RCC 7860 (cell line): ENCODE measurements around the gene KIAA0825.

Source experiments
- DNase-seq: peaks from one replicate; pipeline ENCODE4 v3.0.0-alpha.2; 2015; ENCODE audit warnings: low spot score
- FAIRE-seq: peaks from 2 replicates; lab custom pipeline; 2012; peaks lifted over from hg19 to GRCh38; lab: Jason Lieb, UNC

KIAA0825 gene

DNA sequence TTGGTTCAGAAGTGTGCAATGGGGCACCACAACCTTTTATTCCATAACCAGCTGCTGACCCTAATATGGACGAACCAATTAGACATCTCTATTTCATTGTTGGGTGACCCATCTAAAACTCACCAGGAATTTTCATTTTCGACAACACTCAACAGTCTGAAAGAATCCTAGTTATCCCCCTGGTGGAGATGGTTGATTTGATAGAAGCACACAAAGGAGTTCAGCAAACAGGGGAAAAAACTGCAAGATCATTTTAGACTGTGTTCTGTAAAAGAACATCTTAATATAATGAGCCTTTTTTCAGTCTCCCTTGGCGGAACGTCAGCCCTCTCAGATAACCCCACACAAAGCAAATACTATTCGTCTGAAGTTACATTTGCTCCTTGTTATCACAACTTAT is 367.4 kb downstream of the KIAA0825 start:
- FAIRE-seq = no peak
- DNase-seq = no peak

DNA sequence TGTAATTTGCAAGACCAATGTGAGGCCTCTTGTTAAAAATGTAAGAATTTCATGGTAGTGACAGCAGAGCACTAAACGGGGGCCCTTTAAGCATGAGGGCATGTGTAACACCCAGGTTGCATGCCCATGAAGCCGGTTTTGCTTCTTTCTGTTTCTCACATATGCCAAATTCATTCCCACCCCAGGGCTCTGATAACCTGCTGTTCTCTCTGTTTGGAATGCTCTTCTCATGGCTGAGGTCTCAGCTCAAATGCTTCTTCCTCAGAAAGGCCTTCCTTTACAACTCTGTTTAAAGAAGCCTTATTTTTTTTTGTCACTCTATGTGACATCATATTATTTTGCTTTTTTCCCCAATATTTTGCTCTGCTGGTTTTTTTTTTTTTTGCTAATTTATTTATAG is 369.0 kb downstream of the KIAA0825 start:
- no peak for FAIRE-seq
- no peak for DNase-seq

DNA sequence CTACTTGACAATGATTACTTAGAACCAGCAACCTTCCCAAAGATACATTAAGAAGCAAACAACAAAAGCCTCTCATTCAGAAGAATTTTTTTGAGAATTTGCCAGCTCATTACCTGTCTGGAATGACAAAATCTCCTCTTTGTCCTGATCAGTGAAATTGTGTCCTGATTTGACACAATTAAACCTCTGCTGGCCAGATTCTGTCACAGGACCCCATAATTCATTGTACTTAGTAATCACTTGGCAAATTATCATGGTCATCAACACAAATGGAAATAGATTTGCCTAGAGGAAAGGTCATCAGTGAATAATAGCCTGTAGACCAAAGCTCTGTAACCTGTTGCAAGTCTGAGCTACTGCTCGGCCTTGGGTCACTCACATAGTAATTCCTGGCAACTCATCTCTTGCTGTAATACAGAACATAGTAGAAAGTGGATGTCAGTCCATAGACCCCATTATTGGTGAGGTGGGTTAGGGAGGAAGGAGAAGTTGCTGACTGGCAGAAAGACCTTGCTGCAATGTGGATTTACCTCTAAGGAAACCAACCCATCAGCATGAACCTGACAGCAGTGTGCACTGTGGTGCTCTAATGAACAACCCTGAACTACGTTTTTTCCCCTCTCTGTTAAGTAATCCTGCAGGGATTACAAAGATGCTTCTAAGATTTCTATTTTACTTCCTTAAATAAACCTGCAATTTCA is 370.1 kb downstream of the KIAA0825 start:
- no peak for DNase-seq
- no peak for FAIRE-seq

DNA sequence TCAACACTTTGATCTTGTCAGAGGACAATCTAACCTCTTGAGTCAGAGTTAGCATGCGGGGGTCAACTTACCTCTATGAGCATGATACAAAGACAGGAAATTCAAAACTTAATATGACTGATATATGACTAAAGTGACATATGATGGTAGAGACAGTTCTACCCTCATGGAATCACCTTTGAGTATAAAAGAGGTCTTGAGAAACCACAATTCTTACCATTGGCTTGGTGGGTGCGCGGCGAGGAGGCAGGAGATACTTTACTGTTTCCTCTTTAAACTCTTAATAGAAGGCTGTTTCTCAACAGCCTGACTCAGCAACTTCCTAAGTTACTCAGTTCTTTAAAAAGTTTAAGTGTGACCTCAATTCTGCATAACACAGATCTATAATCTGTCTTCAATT is 372.8 kb downstream of the KIAA0825 start:
- no peak for DNase-seq

DNA sequence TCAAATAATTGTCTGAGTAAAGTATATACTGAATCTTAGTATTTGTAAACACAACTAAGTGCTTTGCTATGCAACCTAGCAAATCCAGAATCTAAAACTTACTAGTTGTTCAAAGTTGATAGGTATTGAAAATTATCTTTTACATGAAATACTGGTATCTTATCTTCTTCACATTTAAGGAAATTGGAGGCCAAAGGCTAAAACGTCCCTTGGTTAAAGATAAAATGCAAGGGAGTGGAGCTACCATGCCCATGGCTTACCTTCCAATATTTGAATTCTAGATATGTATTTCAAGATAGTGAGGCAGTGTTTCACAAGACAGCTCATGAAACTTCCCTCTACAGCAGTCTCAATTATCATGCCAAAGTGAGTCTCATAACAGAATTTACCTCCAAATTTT is 373.5 kb downstream of the KIAA0825 start:
- FAIRE-seq (no peak), DNase-seq (no peak)

More for the DNA sequence above, 372.8 kb downstream of the KIAA0825 start:
- no peak for FAIRE-seq

DNA sequence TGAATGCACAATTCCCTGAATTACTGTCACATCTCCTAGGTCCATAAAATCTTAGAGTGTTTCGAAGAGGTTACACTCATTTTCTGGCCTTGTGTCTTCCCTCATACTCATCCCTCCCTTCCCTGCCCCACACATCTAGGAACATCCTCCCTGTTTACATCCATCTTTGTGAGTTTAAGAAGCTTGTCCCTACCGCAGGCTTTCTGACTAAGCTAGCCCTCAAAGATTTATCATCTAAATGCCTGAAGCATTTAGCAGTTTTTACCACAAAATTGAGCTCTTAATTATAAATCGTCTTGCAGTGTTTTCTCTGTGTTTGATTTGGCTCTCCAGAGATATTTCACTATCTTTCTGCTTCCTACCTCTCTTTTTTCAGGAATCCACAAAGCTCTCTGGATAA is 374.8 kb downstream of the KIAA0825 start:
- FAIRE-seq = no peak
- no peak for DNase-seq

DNA sequence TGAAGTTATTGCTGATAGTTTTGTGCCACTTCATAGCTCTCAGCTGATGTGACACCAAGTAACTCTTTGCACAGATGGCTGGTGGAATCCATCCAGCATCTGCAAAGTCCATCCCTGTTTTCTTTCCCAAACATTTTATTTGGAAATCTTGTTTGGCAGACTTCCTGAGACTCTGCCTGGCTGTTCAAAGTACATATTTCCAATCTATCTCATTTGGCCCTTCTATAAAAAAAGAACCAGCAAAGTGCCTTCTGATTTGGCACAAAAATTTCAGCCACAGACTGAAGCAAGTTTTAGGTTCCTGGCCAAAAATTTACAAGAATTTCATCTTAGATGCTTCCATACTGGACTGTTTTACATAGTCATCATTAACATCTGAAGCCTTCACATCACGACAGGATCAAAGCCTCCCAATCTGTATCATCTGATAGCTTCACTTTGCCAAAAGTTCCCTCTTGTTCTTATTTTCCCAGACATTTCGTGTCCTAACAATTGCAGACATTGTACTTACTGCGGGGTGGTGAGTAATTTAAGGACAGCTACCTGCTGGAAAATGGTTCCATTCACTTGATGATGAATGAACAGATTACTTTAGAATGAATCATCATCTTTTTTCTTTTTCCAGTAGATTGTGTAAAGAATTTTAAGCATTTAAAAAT is 377.3 kb downstream of the KIAA0825 start:
- FAIRE-seq (no peak), DNase-seq (peak; percentile 13)

DNA sequence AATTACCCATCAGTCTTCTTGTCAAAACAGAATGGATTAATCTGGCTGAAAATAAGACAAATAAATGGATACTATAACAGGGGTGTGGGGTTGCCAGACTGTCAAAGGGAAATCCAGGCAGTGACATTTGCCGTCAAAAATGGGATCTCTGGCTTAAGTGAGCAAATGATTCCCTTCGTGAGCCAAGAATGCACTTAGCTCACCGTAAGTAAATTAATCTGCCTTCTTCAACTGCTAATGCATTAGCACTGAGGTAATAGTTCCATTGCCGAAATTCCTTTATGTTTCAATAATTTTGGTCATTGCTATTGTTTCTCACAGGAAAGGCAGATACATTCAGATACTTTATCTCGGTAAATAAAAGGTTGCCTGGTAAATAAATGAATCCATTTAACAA is 377.8 kb downstream of the KIAA0825 start:
- FAIRE-seq (no peak), DNase-seq (no peak)

DNA sequence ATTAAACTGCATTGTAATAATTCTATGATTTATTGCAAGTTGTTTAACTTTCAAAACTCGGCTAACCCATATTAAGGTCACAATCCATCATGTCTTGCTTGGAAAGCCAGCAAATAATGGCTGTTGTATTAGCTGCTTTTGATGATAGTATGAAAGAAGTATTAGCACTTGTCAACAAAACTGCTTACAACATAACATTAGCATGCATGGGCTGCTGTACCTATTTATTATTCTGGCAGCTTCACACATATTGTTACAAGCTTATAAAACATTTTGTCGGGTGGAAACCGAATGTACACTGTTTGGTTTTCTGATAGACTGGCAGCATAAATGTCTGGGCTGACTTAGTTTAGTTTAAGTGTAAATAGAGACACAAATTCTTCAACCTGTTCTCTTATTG is 378.3 kb downstream of the KIAA0825 start:
- FAIRE-seq (no peak), DNase-seq (no peak)

DNA sequence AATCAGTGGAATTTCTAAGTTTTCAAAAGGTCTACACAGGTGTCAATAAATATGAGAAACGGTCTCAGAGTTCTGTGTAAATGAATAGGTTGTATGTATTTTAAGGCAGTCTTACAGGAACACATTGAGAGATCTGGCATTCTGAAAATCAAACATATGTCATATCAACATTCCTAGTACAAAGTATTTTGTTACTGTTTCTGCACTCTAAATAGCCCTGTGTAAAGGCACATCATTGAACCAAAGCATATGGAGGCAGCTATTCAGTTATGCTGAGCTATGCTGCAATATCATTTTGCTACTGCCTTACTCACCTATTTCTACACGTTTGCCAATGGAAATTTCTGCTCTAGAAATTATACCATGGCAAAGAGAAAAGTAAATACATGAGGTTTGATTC is 379.1 kb downstream of the KIAA0825 start:
- DNase-seq (no peak), FAIRE-seq (no peak)

DNA sequence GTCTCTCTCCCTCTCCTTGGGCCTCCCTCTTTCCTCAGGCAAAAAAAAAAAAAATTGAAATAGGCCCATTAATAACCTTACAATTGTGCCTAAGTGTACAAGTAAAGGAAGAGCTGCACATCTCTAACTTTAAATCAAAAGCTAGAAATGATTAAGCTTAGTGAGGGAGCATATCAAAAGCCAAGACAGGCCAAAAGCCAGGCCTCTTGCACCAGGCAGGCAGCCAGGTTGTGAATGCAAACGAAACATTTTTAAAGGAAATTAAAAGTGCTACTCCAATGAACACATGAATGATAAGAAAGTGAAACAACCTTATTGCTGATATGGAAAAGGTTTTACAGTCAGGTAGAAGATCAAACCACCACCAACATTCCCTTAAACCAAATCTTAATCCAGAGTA is 383.4 kb downstream of the KIAA0825 start:
- DNase-seq (no peak), FAIRE-seq (no peak)

DNA sequence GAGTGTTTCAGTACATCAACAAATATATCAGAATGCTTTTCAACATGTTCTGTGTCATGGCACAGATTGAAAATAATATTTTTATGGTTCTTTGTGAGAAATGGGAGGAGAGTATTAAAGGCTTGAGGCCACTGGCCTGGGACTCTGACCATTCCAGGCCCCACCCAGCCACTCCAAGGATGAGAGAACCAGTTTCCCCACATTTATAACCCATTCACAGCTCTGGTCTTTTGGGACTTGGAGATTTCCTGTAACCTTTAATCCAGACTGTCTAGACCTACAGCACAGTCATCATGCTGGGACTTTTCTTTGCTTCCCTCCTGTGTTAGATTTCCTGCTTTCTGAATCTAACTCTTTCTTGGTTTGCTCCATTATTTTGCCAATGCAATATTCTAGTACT is 389.6 kb downstream of the KIAA0825 start:
- FAIRE-seq (no peak), DNase-seq (no peak)

DNA sequence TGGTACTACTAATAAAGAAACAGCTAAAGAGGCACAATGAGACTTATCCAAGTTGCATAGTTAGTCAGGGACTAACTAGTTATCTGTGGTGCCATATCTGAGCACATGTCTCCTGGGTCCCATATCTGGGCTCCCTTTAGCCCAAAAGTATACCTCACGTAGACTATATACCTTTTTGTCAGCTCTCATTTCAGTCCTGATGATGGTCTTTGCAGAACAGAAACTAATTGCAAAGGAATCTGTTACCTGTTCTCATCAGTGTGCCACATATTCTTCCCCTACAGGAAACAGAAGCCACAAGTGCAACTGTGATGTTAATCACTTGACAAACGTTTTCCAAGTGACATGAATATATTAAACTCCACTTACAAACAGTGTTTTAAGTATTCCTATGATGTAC is 395.2 kb downstream of the KIAA0825 start:
- no peak for FAIRE-seq

DNA sequence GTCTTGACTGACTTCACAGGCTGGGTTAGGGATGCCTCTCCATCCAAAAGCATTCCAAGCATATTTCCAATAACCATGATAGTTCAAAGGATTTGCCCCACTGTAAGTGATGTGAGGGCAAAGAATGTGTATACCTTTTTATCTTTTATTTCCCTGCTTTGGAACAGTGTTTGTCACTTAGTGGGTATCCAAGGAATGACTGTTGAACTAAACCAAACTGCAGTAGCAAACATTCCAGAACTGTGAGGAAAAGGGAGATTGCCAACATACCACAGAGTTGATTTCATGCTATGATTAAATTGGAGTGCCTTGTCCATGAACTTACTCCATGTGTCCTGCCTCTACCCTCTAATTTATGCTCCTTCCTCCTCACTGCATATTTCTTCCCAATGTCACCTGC is 400.0 kb downstream of the KIAA0825 start:
- FAIRE-seq (no peak), DNase-seq (peak; percentile 62)

More for the DNA sequence above, 395.2 kb downstream of the KIAA0825 start:
- no peak for DNase-seq

DNA sequence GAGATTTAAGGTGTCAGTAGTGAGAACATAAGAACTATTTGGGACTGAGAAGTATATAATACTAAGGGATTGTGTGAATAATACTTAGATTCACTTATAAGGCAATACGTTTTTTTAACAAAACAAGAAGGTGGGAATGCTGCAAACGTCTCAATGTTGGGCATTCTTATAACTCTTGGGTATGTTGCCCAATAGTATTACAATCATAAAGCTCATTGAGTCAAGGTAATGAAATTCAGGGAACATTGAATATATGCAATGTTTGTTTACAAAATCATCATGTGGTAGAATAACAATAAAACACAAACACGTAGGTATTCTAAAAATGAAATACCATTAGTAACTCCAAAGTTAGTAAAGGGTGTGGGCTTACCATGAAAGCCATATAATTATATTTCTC is 400.7 kb downstream of the KIAA0825 start:
- FAIRE-seq (no peak), DNase-seq (no peak)

DNA sequence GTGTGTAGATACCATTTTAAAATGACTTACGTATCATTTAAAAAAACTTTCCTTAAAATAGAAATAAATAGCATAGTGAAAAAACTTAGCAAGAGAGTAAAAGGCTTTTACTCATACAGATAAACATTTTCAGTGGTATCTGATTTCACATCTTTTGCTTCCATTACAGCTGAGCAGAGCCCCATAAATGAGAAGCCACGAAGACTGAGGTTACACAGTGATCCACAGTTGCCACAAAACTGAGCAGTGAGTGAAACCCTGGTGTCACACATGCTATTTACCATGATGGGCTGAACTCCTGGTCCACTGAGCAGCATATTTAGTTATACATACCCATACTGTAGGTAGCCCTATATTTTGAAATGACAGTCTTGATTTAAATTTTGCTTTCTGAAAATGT is 401.2 kb downstream of the KIAA0825 start:
- no peak for FAIRE-seq
- DNase-seq = no peak

DNA sequence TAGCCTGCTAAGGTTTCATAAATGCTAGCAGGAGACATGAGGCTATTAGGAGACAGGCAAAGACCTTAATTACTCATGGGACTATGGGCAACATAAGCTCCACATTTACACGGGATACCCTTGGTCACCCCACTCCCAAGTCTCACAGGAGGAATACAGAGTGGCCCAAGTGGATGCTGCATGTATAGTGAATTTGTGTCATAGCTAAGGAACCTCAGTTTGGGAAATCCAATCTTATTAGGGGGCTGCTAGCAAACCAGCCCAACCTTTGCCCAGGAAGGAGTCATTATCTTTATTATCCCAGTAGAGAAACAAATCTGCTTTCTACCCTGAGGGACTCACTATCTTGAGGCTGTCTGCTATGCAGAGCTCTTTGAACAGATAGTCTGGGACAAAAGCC is 405.9 kb downstream of the KIAA0825 start:
- DNase-seq = no peak
- FAIRE-seq = no peak

DNA sequence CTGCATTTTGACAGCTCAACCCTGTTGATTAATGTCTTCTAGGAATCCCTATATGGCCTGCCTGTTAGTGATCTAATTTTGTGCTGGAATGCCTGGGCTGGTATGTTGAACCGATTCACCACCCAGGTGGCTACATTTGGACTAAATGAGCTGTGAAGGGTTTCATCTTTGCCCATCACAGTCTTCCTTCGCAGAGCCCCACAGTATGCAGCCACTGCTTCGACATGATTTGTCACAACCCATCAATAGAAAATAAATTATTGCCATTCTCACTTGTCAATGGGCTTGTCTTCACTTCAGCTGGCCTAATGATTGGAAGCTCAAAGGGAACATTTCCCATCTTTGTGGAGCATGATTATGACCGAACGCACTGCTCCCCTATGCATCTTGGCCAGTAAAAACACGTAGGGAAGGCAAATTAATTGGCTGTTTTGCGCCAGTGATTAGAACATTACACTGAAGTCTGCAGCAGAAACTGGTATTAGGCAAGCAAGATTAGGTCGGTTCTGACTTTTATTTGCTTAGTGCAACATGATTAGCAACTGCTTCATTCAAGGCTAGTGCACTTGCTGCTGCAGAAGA is 408.5 kb downstream of the KIAA0825 start:
- DNase-seq (no peak), FAIRE-seq (no peak)

DNA sequence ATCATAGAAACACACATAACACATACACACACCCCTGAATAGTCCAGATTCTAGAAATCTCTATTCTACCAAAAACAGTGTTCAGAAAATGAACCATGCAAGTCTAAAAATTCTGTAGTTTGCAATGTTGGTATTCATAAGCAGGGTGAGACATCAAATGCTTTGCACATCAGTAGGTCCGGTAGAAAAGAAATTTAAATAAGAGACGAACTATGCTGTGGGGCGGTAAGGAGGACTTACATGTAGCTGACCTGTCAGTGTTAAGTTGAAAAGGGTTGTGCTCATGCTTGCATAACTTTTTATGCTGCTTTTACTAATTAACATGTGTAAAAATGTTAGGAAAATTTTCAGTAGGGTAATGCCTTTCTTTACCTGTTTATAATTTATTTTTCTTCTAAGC is 409.1 kb downstream of the KIAA0825 start:
- no peak for DNase-seq
- FAIRE-seq = no peak

DNA sequence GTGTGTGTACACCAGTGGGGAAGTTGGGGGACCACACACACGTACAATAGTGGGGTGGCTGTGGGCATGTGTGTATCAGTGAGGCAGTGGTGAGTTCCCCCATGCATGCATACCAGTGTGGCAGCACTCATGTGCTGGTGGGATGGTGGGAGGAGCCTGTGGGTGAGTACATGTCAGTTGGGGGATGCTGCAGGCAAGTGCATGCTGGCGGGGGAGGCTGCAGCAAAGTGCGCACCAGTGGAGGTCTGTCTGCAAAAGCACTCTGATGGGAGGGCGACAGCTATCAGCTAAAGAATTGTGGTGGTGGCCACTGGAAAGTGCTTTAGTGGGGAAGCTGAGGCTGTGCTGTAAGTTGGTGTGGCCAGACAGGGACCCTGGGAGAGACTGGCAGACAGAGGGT is 418.8 kb downstream of the KIAA0825 start:
- FAIRE-seq = no peak
- no peak for DNase-seq

DNA sequence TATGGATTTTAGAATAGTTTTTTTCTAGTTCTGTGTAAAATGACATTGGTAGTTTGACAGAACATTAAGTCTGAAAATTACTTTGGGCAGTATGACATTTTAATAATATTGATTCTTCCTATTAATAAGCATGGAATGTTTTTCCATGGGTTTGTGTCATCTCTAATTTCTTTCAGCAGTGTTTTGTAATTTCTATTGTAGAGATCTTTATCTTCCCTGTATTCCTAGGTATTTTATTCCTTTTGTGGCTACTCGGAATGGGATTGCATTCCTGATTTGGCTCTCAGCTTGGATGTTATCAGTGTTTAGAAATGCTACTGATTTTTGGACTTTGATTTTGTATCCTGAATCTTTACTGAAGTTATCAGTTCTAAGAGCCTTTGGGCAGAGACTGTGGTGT is 420.4 kb downstream of the KIAA0825 start:
- DNase-seq = no peak
- no peak for FAIRE-seq

DNA sequence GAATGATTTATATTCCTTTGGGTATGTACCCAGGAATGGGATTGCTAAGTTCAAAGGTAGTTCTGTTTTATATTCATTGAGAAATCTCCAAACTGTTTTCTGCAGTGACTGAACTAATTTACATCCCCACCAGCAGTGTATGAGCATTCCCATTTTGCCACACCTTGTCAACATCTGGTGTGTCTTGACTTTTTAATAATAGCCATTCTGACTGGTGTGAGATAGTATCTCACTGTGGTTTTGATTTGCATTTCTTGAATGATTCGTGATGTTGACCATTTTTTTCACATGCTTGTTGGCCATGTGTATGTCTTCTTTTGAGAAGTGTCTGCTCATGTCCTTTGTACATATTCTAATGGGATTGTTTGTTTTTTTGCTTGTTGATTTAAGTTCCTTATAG is 421.5 kb downstream of the KIAA0825 start:
- no peak for FAIRE-seq
- DNase-seq = no peak
